Skeletal muscle tissue (tissue), 4 donors: Measurements from ENCODE around the gene KCNQ5. TPM values are rescaled to one million over a fixed set of nuclear protein-coding genes. Genes with fewer than 3 reads are reported as not detected.
"Not testable (repeated sequence)": the region's sequence is repeated elsewhere in the genome, so short reads cannot be mapped to it uniquely, and the experiment has no call there.

Source experiments
- H3K27ac ChIP-seq: one replicate; pipeline ENCODE4 v1.7.0; 2013; ENCODE audit warnings: mild to moderate bottlenecking, low read depth, low read length, inconsistent platforms
- H3K27me3 ChIP-seq, 3 donors: one replicate each; pipeline ENCODE4 v1.7.0; 2013; ENCODE audit warnings: low read length in 3 of 3; ENCODE audit not compliant: control insufficient read depth in 3 of 3, insufficient read depth in 3 of 3
- H3K36me3 ChIP-seq, 3 donors: one replicate each; pipeline ENCODE4 v1.7.0; 2013; ENCODE audit warnings: low read length in 3 of 3; ENCODE audit not compliant: control insufficient read depth in 3 of 3, insufficient read depth in 3 of 3
- H3K4me1 ChIP-seq, 3 donors: one replicate each; pipeline ENCODE4 v1.7.0; 2013; ENCODE audit warnings: low read length in 3 of 3, mild to moderate bottlenecking in 3 of 3; ENCODE audit not compliant: control insufficient read depth in 3 of 3, insufficient read depth in 3 of 3
- H3K4me3 ChIP-seq, 3 donors: one replicate each; pipeline ENCODE4 v1.7.0; 2013; ENCODE audit warnings: low read length in 3 of 3
- H3K9ac ChIP-seq, 3 donors: one replicate each; pipeline ENCODE4 v1.7.0; 2013; ENCODE audit warnings: low read length in 3 of 3, mild to moderate bottlenecking in 3 of 3, moderate library complexity in 2 of 3, low read depth in 1 of 3
- H3K9me3 ChIP-seq, 3 donors: one replicate each; pipeline ENCODE4 v1.7.0; 2013; ENCODE audit warnings: low read length in 3 of 3; ENCODE audit not compliant: control insufficient read depth in 3 of 3
- total RNA-seq: library from RNA; depleted of rRNA; stranded (reverse); fragments of >200 nt; gene quantifications from one replicate; pipeline ENCODE4 v1.2.3, GENCODE V29; 2014
- donor health status: Osteomylitis.

KCNQ5 gene
- total RNA-seq, 1 donor from 2014 or later = 0.52 TPM

- Histone ChIP-seq H3K27me3 (peaks cover 0 to 2% (median 0%) of the 10 kb centered on the region in 3 donors), H3K4me1 (peaks cover 0 to 7% (median 5%) of the 10 kb centered on the region in 3 donors), H3K4me3 (no peak overlapping the region), H3K9ac (no peak overlapping the region), H3K36me3 (no peaks in the 10 kb centered on the region), H3K27ac (no peak overlapping the region), H3K9me3 (no peaks in the 10 kb centered on the region)
Measured at GRCh38 chr6:73203098-73203497, 581.2 kb downstream of the KCNQ5 start.

GRCh38 chr6:73204252-73204651 lies 582.4 kb downstream of the KCNQ5 start:
- peaks cover 0 to 2% (median 0%) of the 10 kb centered on the region in 3 donors for H3K27me3 ChIP-seq
- no peak overlapping the region for H3K27ac ChIP-seq
- peaks cover 0 to 7% (median 5%) of the 10 kb centered on the region in 3 donors for H3K4me1 ChIP-seq
- no peak overlapping the region for H3K4me3 ChIP-seq
- no peak overlapping the region for H3K9ac ChIP-seq
- no peaks in the 10 kb centered on the region for H3K36me3 ChIP-seq
- H3K9me3 ChIP-seq = no peaks in the 10 kb centered on the region

- Histone ChIP-seq H3K9ac (no peak overlapping the region), H3K27me3 (peaks cover 0 to 2% (median 0%) of the 10 kb centered on the region in 3 donors), H3K27ac (no peak overlapping the region), H3K9me3 (no peaks in the 10 kb centered on the region), H3K4me1 (no peaks in the 10 kb centered on the region), H3K36me3 (no peaks in the 10 kb centered on the region), H3K4me3 (no peak overlapping the region)
Measured at GRCh38 chr6:73207221-73207837, 585.5 kb downstream of the KCNQ5 start.

- Histone ChIP-seq H3K9me3 (no peaks in the 10 kb centered on the region), H3K36me3 (no peaks in the 10 kb centered on the region), H3K27me3 (peaks cover 0 to 2% (median 0%) of the 10 kb centered on the region in 3 donors), H3K27ac (no peak overlapping the region), H3K9ac (no peak overlapping the region), H3K4me3 (no peak overlapping the region), H3K4me1 (no peaks in the 10 kb centered on the region)
Measured at GRCh38 chr6:73209117-73209516, 587.3 kb downstream of the KCNQ5 start.

GRCh38 chr6:73216859-73217258 lies 595.0 kb downstream of the KCNQ5 start:
- no peaks in the 10 kb centered on the region for H3K4me1 ChIP-seq
- H3K9me3 ChIP-seq = no peaks in the 10 kb centered on the region
- H3K36me3 ChIP-seq = no peaks in the 10 kb centered on the region
- H3K4me3 ChIP-seq = no peak overlapping the region
- no peak overlapping the region for H3K9ac ChIP-seq
- no peak overlapping the region for H3K27ac ChIP-seq
- no peaks in the 10 kb centered on the region for H3K27me3 ChIP-seq

- Histone ChIP-seq H3K4me1 (no peaks in the 10 kb centered on the region), H3K27ac (no peak within 1 kb of the TSS), H3K4me3 (no peak within 1 kb of the TSS), H3K27me3 (no peaks in the 10 kb centered on the region), H3K9me3 (no peaks in the 10 kb centered on the region), H3K9ac (no peak within 1 kb of the TSS), H3K36me3 (no peaks in the 10 kb centered on the region)
Measured at GRCh38 chr6:73225396-73225795, 603.5 kb downstream of the KCNQ5 start, which contains the start of gene KHDC1L. TSS of gene KHDC1L (minus strand) at chr6:73225496. CDS start at chr6:73225408, 88 bp downstream.

- Histone ChIP-seq H3K9me3 (no peaks in the 10 kb centered on the region), H3K4me3 (no peak overlapping the region), H3K4me1 (no peaks in the 10 kb centered on the region), H3K36me3 (no peaks in the 10 kb centered on the region), H3K9ac (no peak overlapping the region), H3K27me3 (no peaks in the 10 kb centered on the region), H3K27ac (no peak overlapping the region)
Measured at GRCh38 chr6:73227606-73228255, 605.9 kb downstream of the KCNQ5 start.

- no peaks in the 10 kb centered on the region for H3K9me3 ChIP-seq
- no peaks in the 10 kb centered on the region for H3K4me1 ChIP-seq
- no peak overlapping the region for H3K4me3 ChIP-seq
- H3K27ac ChIP-seq = no peak overlapping the region
- no peaks in the 10 kb centered on the region for H3K27me3 ChIP-seq
- H3K36me3 ChIP-seq = no peaks in the 10 kb centered on the region
- no peak overlapping the region for H3K9ac ChIP-seq
Measured at GRCh38 chr6:73231986-73232391, 610.1 kb downstream of the KCNQ5 start.

GRCh38 chr6:73233048-73233447 lies 611.2 kb downstream of the KCNQ5 start:
- no peak overlapping the region for H3K27ac ChIP-seq
- H3K27me3 ChIP-seq = no peaks in the 10 kb centered on the region
- no peak overlapping the region for H3K4me3 ChIP-seq
- H3K4me1 ChIP-seq = no peaks in the 10 kb centered on the region
- no peak overlapping the region for H3K9ac ChIP-seq
- H3K9me3 ChIP-seq = no peaks in the 10 kb centered on the region
- H3K36me3 ChIP-seq = no peaks in the 10 kb centered on the region

GRCh38 chr6:73233971-73234370 lies 612.1 kb downstream of the KCNQ5 start:
- H3K4me1 ChIP-seq, H3K27me3 ChIP-seq, H3K9ac ChIP-seq, H3K4me3 ChIP-seq, H3K9me3 ChIP-seq, H3K27ac ChIP-seq, H3K36me3 ChIP-seq: not testable (repeated sequence)
